ENCODE data around the gene RGS16. TPM values are rescaled to one million over a fixed set of nuclear protein-coding genes. Genes with fewer than 3 reads are reported as not detected.

The RGS16 gene
- total and polyA plus RNA-seq, 2 of the 13 experiments (the other 11 are each of a cell fraction or from before 2014, with no cell fraction given), result not detected

- TF ChIP-seq ZNF564 (CRISPR knock-in tag; IDR thresholded peaks at IDR 0.05) (no peak), ELK4 (CRISPR knock-in tag; IDR thresholded peaks at IDR 0.05; ENCODE audit: borderline replicate concordance) (no peak), RARA (CRISPR knock-in tag; IDR thresholded peaks at IDR 0.05) (peak; percentile 38; the same call in 1 of the 2 replicates), CEBPG (CRISPR knock-in tag; IDR thresholded peaks at IDR 0.05) (no peak), ZBTB25 (CRISPR knock-in tag; IDR thresholded peaks at IDR 0.05) (no peak), ZSCAN20 (CRISPR knock-in tag; IDR thresholded peaks at IDR 0.05; ENCODE audit: borderline replicate concordance) (no peak), ZNF17 (CRISPR knock-in tag; IDR thresholded peaks at IDR 0.05) (no peak), CHD4 (IDR thresholded peaks at IDR 0.05; ENCODE audit: borderline replicate concordance, low read length) (no peak), RFXAP (CRISPR knock-in tag; IDR thresholded peaks at IDR 0.05; ENCODE audit: borderline replicate concordance) (no peak), ZFX (CRISPR knock-in tag; IDR thresholded peaks at IDR 0.05; ENCODE audit: low read depth) (peak; percentile 68; the same call in 1 of the 2 replicates), MED1 (CRISPR knock-in tag; IDR thresholded peaks at IDR 0.05) (no peak; the same call in 1 of the 2 replicates), POGK (CRISPR knock-in tag; conservative IDR thresholded peaks at IDR 0.05) (no peak), EZH2 (conservative IDR thresholded peaks at IDR 0.05; ENCODE audit: low read depth, low read length) (no peak), ZNF670 (CRISPR knock-in tag; IDR thresholded peaks at IDR 0.05; ENCODE audit: borderline replicate concordance) (no peak), ZNF30 (CRISPR knock-in tag; IDR thresholded peaks at IDR 0.05) (no peak)
- TF ChIP-seq, protein P1, sequence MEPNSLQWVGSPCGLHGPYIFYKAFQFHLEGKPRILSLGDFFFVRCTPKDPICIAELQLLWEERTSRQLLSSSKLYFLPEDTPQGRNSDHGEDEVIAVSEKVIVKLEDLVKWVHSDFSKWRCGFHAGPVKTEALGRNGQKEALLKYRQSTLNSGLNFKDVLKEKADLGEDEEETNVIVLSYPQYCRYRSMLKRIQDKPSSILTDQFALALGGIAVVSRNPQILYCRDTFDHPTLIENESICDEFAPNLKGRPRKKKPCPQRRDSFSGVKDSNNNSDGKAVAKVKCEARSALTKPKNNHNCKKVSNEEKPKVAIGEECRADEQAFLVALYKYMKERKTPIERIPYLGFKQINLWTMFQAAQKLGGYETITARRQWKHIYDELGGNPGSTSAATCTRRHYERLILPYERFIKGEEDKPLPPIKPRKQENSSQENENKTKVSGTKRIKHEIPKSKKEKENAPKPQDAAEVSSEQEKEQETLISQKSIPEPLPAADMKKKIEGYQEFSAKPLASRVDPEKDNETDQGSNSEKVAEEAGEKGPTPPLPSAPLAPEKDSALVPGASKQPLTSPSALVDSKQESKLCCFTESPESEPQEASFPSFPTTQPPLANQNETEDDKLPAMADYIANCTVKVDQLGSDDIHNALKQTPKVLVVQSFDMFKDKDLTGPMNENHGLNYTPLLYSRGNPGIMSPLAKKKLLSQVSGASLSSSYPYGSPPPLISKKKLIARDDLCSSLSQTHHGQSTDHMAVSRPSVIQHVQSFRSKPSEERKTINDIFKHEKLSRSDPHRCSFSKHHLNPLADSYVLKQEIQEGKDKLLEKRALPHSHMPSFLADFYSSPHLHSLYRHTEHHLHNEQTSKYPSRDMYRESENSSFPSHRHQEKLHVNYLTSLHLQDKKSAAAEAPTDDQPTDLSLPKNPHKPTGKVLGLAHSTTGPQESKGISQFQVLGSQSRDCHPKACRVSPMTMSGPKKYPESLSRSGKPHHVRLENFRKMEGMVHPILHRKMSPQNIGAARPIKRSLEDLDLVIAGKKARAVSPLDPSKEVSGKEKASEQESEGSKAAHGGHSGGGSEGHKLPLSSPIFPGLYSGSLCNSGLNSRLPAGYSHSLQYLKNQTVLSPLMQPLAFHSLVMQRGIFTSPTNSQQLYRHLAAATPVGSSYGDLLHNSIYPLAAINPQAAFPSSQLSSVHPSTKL (CRISPR knock-in tag; IDR thresholded peaks at IDR 0.05), result 0 out of 2 replicates have a peak, but pooled peaks have one; percentile 14
- TF ChIP-seq, protein P2, sequence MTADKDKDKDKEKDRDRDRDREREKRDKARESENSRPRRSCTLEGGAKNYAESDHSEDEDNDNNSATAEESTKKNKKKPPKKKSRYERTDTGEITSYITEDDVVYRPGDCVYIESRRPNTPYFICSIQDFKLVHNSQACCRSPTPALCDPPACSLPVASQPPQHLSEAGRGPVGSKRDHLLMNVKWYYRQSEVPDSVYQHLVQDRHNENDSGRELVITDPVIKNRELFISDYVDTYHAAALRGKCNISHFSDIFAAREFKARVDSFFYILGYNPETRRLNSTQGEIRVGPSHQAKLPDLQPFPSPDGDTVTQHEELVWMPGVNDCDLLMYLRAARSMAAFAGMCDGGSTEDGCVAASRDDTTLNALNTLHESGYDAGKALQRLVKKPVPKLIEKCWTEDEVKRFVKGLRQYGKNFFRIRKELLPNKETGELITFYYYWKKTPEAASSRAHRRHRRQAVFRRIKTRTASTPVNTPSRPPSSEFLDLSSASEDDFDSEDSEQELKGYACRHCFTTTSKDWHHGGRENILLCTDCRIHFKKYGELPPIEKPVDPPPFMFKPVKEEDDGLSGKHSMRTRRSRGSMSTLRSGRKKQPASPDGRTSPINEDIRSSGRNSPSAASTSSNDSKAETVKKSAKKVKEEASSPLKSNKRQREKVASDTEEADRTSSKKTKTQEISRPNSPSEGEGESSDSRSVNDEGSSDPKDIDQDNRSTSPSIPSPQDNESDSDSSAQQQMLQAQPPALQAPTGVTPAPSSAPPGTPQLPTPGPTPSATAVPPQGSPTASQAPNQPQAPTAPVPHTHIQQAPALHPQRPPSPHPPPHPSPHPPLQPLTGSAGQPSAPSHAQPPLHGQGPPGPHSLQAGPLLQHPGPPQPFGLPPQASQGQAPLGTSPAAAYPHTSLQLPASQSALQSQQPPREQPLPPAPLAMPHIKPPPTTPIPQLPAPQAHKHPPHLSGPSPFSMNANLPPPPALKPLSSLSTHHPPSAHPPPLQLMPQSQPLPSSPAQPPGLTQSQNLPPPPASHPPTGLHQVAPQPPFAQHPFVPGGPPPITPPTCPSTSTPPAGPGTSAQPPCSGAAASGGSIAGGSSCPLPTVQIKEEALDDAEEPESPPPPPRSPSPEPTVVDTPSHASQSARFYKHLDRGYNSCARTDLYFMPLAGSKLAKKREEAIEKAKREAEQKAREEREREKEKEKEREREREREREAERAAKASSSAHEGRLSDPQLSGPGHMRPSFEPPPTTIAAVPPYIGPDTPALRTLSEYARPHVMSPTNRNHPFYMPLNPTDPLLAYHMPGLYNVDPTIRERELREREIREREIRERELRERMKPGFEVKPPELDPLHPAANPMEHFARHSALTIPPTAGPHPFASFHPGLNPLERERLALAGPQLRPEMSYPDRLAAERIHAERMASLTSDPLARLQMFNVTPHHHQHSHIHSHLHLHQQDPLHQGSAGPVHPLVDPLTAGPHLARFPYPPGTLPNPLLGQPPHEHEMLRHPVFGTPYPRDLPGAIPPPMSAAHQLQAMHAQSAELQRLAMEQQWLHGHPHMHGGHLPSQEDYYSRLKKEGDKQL (CRISPR knock-in tag; IDR thresholded peaks at IDR 0.05; ENCODE audit: low read depth), result no peak
Observed at GRCh38 chr1:182601416-182601786, 2.8 kb downstream of the RGS16 start (continued).
